Daoy (cell line): Measurements from ENCODE around the gene TBC1D19. TPM values are rescaled to one million over a fixed set of nuclear protein-coding genes. Genes with fewer than 3 reads are reported as not detected.
A peak's percentile ranks its signal among the peaks of the same experiment; 100 is the strongest.
"Not testable (repeated sequence)": the region's sequence is repeated elsewhere in the genome, so short reads cannot be mapped to it uniquely, and the experiment has no call there.

ENCODE experiments used
- DNase-seq: peaks from one replicate; pipeline ENCODE4 v3.0.0-alpha.2; 2015; ENCODE audit warnings: low read depth
- total RNA-seq: library from RNA; depleted of rRNA; stranded (reverse); fragments of >200 nt; shearing (Covaris generic); gene quantifications from 2 replicates; pipeline ENCODE4 v1.2.3, GENCODE V29; 2014; rRNA removed

TBC1D19 gene, protein sequence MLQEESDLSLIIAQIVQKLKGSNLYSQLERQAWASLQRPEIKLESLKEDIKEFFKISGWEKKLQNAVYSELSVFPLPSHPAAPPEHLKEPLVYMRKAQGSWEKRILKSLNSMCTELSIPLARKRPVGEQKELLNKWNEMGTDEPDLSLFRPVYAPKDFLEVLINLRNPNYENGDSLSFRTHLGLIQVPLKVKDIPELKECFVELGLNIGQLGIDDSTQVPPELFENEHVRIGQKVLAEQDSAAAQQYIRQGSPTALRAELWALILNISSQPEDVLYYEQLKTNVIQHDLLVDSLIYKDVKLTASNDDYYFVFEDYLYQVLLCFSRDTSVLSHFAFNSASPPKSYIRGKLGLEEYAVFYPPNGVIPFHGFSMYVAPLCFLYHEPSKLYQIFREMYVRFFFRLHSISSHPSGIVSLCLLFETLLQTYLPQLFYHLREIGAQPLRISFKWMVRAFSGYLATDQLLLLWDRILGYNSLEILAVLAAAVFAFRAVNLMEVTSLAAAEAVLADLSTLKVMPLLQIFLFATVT
- 22.7 and 49.4 TPM in 2 replicates for total RNA-seq

DNA sequence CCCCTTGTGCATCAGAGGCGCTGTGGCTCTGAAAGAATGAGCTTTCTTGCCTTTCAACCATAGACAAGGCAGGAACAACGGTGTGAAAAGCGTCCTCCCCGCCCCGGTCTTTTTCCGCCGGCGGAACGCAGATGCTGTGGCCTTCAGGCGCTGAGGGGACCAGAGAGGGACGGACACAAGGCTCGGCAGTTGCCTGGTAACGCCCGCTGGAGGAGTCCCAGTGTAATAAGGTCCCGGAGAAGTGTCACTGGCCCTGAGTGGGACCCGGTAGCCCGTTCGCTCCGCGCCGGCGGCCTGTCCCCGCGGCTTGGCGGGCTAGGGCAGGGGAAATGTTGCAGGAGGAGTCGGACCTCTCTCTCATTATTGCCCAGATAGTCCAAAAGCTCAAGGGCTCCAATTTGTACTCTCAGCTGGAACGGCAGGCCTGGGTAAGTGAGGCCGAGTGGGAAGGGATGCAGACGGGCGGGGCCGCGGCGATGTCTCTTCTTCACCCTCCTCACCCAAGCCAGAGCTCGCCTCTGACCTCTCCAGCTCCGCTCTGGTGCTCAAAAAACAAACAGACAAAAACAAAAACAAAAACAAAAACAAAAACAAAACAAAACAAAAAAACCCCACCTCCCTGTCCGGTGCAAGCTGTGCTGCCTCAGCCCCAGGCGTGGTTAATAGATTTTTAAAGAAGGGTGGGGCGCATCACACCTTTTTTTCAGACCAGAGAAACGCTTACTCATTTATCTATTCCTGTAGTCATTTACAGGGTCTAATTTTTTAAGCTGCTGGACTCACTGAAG, at the start of gene TBC1D19:
Gene TBC1D19, plus strand, starts transcription at position 220 of the 788 bp plus-strand sequence. Its CDS starts 110 bp downstream, at position 330.
- DNase-seq, result peak; percentile 90

- DNase-seq, result no peak
Observed at GRCh38 chr4:26542991-26543390, 40.9 kb upstream of the TBC1D19 start.

- no peak for DNase-seq
Observed at GRCh38 chr4:26544421-26544820, 39.5 kb upstream of the TBC1D19 start.

DNA sequence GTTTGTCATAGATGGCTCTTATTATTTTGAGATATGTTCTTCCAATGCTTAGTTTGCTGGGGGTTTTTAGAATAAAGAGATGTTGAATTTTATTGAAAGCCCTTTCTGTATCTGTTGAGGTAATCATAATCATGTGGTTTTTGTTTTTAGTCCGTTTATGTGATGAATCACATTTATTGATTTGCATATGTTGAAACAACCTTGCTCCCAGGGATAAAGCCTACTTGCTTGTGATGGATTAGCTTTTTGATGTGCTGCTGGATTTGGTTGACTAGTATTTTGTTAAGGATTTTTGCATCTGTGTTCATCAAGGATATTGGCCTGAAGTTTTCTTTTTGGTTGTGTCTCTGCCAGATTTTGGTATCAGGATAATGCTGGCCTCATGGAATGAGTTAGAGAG, 35.5 kb upstream of the TBC1D19 start:
- not testable (repeated sequence) for DNase-seq

DNA sequence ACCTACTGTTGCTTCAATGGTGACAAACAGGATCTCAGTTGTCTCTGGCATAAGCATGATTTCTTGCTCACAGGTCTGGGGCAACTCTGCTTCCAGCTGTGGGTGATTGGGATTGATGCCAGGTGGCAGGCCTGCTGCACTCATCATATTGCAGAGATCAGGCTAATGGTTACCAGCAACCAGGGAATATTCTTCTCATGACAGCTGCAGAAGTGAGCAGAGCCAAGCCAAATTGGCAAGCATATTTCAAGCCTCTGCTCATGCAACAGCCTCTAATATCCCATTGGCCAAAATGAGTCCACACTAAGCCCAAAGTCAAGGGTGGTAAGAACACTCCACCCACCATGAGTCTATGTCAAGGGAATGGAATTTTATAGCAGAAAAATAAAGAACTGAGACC, 26.7 kb upstream of the TBC1D19 start:
- peak; percentile 36 for DNase-seq

DNA sequence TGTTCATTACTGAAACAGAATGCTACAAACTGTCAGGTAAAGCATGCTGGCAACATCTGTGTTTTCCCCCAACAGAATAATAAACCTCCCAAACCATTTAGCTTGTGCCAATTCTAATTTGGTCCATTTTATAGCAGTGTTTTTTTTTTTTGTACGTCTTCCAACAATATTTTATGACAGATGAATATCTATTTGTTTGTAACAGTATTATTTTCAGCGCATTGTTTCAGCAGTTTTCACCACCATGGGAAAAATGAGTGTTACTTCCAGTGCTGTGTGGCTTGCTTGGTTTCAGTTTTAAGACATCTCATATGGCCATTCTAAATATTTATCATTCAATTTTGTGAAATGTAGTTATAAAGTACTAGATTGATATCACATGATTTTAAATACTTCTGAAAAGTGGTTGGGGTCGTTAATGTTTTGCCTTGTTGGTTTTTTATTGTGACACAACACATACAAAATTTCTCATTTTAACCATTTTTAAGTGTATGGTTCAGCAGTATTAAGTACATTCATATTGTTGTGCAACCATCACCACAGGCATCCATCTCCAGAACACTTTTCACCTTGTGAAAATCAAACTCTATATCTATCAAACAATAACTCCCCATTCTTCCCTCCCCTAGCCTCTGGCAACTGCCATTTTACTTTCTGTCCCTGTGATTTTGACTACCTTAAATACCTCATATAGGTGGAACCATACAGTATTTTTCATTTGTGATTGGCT, 25.6 kb upstream of the TBC1D19 start:
- DNase-seq, result no peak

DNA sequence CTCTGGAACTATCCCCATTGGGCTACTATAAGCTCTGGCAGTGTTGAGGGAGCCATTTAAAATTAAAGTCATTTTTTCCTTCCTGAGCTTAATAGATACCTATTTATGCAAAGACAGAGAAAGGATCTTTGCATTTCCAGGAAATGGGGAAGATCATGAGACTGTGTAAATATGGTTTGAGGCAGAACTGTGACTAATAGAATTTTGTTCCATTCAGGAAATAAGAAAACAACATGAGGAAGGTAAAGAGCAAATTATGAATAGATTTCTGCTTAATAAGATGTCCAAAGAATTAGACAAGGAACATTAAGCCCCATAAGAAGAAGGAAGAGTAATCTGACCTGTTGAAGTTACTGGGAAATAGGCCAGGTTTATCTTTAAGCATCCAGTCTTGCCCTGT, 17.8 kb upstream of the TBC1D19 start:
- DNase-seq, result no peak

GRCh38 chr4:26568446-26568994, 15.4 kb upstream of the TBC1D19 start:
- peak; percentile 75 for DNase-seq

- DNase-seq, result no peak
Observed at GRCh38 chr4:26570596-26570995, 13.3 kb upstream of the TBC1D19 start.

- peak; percentile 8 for DNase-seq
Observed at GRCh38 chr4:26573389-26573794, 10.5 kb upstream of the TBC1D19 start.

DNA sequence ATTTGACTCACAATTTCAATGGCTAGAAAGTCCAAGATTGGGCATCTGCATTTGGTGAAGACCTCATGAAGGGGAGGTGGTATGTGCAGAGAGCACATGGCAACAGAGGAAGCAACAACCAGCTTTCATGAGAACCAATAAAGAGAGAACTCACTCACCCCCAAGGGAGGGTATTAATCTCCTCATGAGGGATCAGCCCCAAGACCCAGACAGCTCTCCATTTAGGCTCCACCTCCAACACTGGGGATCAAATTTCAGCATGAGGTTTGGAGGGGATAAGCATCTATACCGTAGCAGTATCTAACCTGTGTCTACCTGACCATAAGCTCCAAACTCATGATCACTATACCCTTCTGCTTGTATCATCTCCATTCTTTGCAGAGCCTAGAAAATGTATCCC, 9.3 kb upstream of the TBC1D19 start:
- DNase-seq, result no peak

DNA sequence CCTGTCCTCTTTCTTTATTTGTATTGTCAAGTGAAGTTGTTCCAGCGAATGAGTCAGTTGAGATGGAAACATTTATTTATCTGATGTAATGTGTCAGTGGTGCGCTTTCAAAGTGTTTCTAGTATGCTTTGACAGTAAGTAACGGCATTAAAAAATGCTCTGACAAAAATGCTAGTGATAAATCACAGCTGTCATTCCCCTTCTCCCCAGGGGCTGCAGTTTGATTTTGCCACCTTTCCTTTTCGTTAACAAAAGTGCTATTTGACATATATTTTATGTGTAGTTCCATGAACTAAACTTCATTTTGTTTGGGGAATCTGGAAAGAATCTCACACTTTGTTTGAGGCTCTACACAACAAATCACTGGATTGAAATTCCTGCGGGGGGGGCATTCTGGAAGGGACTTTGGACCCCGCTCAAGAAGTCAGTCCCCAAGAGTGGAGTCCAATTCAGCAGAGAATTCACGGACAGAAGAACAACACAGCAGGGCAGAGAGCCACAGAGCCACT, 7.6 kb upstream of the TBC1D19 start:
- DNase-seq, result peak; percentile 8

GRCh38 chr4:26577066-26577465, 6.8 kb upstream of the TBC1D19 start:
- DNase-seq, result no peak

- DNase-seq, result no peak
Observed at GRCh38 chr4:26579169-26579568, 4.7 kb upstream of the TBC1D19 start.

DNA sequence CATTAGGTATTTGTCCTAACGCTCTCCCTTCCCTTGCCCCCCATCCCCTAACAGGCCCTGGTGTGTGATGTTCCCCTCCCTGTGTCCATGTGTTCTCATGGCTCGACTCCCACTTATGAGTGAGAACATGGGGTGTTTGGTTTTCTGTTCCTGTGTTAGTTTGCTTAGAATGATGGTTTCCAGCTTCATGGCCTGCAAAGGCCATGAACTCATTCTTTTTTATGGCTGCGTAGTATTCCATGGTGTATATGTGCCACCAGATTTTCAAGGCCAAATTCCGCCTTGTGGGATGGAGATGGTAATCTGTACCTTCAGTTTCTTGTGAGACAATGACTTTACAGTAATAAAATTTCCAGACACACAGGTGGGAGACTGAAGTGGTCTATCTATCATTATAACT, 2.5 kb upstream of the TBC1D19 start:
- not testable (repeated sequence) for DNase-seq

DNA sequence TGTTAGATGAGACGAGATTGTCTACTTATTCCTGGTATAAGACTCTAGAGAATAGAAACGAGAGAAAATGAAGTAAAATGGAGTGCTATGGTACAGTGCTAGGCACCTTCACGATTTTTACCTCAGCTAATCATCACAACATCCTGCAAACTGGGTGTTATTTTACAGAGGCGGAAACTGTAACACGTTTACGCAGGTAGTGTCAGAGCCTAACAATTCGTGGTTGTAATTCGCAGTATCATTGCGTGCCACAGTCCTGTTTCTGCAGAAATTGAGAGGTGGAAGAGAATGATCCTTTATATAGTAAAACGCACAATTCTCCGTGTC, 383 bp upstream of the TBC1D19 start:
- DNase-seq, result no peak

DNA sequence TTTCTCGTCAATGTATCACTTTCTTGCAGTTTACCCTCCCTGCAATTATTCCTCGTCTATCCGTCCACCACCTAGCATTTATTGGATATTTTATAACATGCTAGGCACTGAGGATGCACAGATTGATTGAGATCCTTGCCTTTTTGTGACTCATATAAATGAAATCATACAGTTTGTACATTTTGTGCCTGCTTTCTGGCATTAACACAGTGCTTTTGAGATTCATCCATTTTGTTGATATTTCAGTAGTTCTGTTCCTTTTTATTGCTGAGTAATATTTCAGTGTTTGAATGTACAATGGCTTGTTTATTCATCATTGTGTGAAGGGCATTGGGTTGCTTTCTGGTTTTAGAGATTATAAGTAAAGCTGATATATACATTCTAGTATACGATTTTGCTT, 841 bp downstream of the TBC1D19 start:
- no peak for DNase-seq

DNA sequence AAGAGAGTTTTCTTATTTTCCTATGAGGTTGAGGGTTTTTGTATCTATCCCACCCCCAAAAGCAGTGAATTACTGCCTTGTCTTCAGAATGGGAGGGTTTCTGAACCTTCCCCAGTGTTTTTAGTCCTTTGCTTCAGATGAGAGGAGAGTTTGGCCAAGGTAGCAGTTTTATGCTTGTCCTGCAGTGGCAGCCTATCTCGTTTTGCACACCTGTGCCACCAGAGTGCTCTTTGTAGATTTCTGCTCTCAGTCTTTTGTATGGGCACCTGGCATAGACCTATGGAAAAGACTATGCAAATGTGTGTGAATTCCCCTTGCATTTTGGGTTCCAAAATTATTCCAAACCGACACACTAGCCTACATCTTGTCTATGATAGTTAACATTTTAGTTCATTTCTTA, 5.8 kb downstream of the TBC1D19 start:
- no peak for DNase-seq

DNA sequence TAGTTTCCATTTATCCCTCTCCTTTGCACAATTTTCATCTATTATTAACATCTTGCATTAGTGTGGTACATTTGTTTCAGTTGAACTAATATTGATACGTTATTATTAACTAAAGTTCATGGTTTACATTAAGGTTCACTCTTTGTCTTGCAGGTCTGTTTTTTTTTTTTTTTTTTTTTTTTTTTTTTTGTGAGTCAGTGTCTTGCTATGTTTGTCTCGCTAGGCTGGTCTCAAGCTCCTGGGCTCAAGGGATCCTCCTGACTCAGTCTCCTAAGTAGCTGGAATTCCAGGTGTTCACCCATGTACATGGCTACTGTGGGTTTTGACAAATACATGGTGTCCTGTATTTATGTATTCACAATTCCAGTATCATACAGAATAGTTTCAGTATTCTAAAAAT, 6.8 kb downstream of the TBC1D19 start:
- peak; percentile 51 for DNase-seq

- DNase-seq, result not testable (repeated sequence)
Observed at GRCh38 chr4:26593557-26593956, 9.7 kb downstream of the TBC1D19 start.

DNA sequence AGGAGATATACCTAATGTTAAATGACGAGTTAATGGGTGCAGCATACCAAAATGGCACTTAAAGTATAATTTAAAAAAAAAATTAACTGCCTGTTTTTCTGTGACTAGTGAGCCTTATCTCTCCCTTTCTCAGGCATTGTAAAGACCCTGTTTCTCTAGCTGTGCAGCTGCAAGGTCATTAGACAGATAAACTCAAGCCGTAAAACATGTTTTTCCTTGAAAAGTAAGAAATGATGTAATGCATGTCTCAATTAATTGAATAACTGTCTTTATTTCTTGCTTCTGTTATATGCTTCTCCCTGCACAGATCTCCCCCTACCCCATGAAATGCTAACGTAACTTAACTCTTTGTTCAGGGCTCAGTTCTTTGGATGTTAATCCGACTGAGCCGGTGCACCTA, 10.5 kb downstream of the TBC1D19 start:
- no peak for DNase-seq

GRCh38 chr4:26594778-26595177, 10.9 kb downstream of the TBC1D19 start:
- DNase-seq, result no peak
